Measurements from ENCODE around the gene TMEM271. TPM values are rescaled to one million over a fixed set of nuclear protein-coding genes. Genes with fewer than 3 reads are reported as not detected.

The TMEM271 gene
- total RNA-seq, 2 experiments from 2014 or later = not detected

GRCh38 chr4:610411-611261 lies 34.5 kb upstream of the TMEM271 start:
- H3K4me1 Mint-ChIP-seq (ENCODE audit: low read depth) = no peaks in the 10 kb centered on the region
- Histone ChIP-seq H3K27ac (ENCODE audit: low read depth in 1 of 2, low read length in 2 of 2) (no peak overlapping the region), H3K4me3 (ENCODE audit: low read length) (no peak overlapping the region), H3K4me1 (ENCODE audit: insufficient read depth, low read length) (no peaks in the 10 kb centered on the region), H3K9me3 (ENCODE audit: control insufficient read depth in 1 of 2, insufficient read depth in 1 of 2, low read length in 2 of 2) (peaks cover 0 to 16% of the 10 kb centered on the region in 2 experiments), H3K36me3 (ENCODE audit: insufficient read depth, low read length) (no peaks in the 10 kb centered on the region), H3K27me3 (ENCODE audit: control insufficient read depth in 1 of 2, insufficient read depth in 2 of 2, low read length in 2 of 2) (peaks cover 0 to 5% of the 10 kb centered on the region in 2 experiments)
- intact Hi-C loops (cut with DNase I, micrococcal nuclease) = no loop called here
- H3K36me3 Mint-ChIP-seq (ENCODE audit: low read depth) = no peaks in the 10 kb centered on the region
- no peak overlapping the region for H3K27ac Mint-ChIP-seq
- POLR2A ChIA-PET = no interaction called here
- CTCF ChIA-PET = no interaction called here
- no peaks in the 10 kb centered on the region for H3K9me3 Mint-ChIP-seq
- H3K4me3 Mint-ChIP-seq = no peak overlapping the region
- TF ChIP-seq CTCF (IDR thresholded peaks at IDR 0.05) = no peak
- ATAC-seq (ENCODE audit: poor library complexity) (no peak), DNase-seq (peak in 1 of 14 experiments; percentile 16)
- H3K27me3 Mint-ChIP-seq = peaks cover 19% of the 10 kb centered on the region

GRCh38 chr4:609400-610050 lies 33.4 kb upstream of the TMEM271 start:
- Mint-ChIP-seq H3K4me1 (ENCODE audit: low read depth) (no peaks in the 10 kb centered on the region), H3K27me3 (peaks cover 22% of the 10 kb centered on the region), H3K9me3 (no peaks in the 10 kb centered on the region), H3K36me3 (ENCODE audit: low read depth) (no peaks in the 10 kb centered on the region), H3K27ac (no peak overlapping the region), H3K4me3 (no peak overlapping the region)
- POLR2A ChIA-PET = no interaction called here
- DNase-seq (no peak), ATAC-seq (ENCODE audit: poor library complexity) (no peak)
- Histone ChIP-seq H3K9me3 (ENCODE audit: control insufficient read depth in 1 of 2, insufficient read depth in 1 of 2, low read length in 2 of 2) (peaks cover 0 to 16% of the 10 kb centered on the region in 2 experiments), H3K27ac (ENCODE audit: low read depth in 1 of 2, low read length in 2 of 2) (no peak overlapping the region), H3K36me3 (ENCODE audit: insufficient read depth, low read length) (no peaks in the 10 kb centered on the region), H3K4me1 (ENCODE audit: insufficient read depth, low read length) (no peaks in the 10 kb centered on the region), H3K4me3 (ENCODE audit: low read length) (no peak overlapping the region), H3K27me3 (ENCODE audit: control insufficient read depth in 1 of 2, insufficient read depth in 2 of 2, low read length in 2 of 2) (peaks cover 0 to 5% of the 10 kb centered on the region in 2 experiments)
- CTCF ChIA-PET = no interaction called here
- intact Hi-C loops (cut with DNase I, micrococcal nuclease) = no loop called here
- TF ChIP-seq CTCF (IDR thresholded peaks at IDR 0.05) = no peak

- H3K27me3 Mint-ChIP-seq = peaks cover 15% of the 10 kb centered on the region
- peaks cover 0 to 16% of the 10 kb centered on the region in 2 experiments for H3K9me3 ChIP-seq (ENCODE audit: control insufficient read depth in 1 of 2, insufficient read depth in 1 of 2, low read length in 2 of 2)
- H3K27me3 ChIP-seq (ENCODE audit: control insufficient read depth in 1 of 2, insufficient read depth in 2 of 2, low read length in 2 of 2) = peaks cover 0 to 5% of the 10 kb centered on the region in 2 experiments
- H3K4me3 ChIP-seq (ENCODE audit: low read length) = no peak overlapping the region
- no peak overlapping the region for H3K27ac ChIP-seq (ENCODE audit: low read depth in 1 of 2, low read length in 2 of 2)
- DNase-seq (no peak), ATAC-seq (ENCODE audit: poor library complexity) (no peak)
- TF ChIP-seq CTCF (IDR thresholded peaks at IDR 0.05) = no peak
- no peak overlapping the region for H3K4me3 Mint-ChIP-seq
- POLR2A ChIA-PET = no interaction called here
- CTCF ChIA-PET = no interaction called here
- no peak overlapping the region for H3K27ac Mint-ChIP-seq
- H3K4me1 Mint-ChIP-seq (ENCODE audit: low read depth) = peaks cover 7% of the 10 kb centered on the region
- no peaks in the 10 kb centered on the region for H3K36me3 Mint-ChIP-seq (ENCODE audit: low read depth)
- H3K4me1 ChIP-seq (ENCODE audit: insufficient read depth, low read length) = no peaks in the 10 kb centered on the region
- intact Hi-C loops (cut with DNase I, micrococcal nuclease) = no loop called here
- no peaks in the 10 kb centered on the region for H3K36me3 ChIP-seq (ENCODE audit: insufficient read depth, low read length)
- no peaks in the 10 kb centered on the region for H3K9me3 Mint-ChIP-seq
Observed at GRCh38 chr4:608236-608635, 32.1 kb upstream of the TMEM271 start.

All from CD4-positive, alpha-beta T cell (primary cell).